DND-41 (cell line): ENCODE data around the gene RIMS1.

Source experiments
- CTCF ChIP-seq: IDR thresholded peaks from 2 replicates; pipeline ENCODE4 v1.5.1; 2012; ENCODE audit warnings: borderline replicate concordance, low read length, moderate library complexity, mild to moderate bottlenecking; ENCODE audit not compliant: poor library complexity, severe bottlenecking; ENCODE audit errors: extremely low read depth
- EZH2 ChIP-seq: IDR thresholded peaks from 3 replicates; pipeline ENCODE4 v1.6.1; 2012; ENCODE audit warnings: borderline replicate concordance, low read depth, mild to moderate bottlenecking, moderate library complexity, low read length, inconsistent platforms; ENCODE audit not compliant: severe bottlenecking

DNA sequence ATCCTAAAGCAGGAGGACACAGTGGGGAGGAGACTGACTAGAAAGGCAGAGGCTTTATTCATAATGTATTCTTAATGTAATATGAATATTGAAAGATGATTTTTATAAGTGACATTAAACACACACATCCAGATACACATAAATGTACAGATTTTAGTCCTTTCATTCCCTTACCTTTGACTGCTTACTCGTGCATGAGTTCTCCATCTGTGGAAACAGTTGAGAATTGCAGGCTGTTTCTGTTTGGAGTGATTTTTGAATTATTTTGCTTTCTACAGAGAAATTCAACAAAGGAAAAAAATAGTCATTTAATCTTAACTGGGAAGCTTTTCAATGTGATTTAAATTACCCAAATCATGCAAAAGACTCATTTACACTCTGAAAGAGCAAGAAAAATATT lies 136.5 kb downstream of the RIMS1 start:
- TF ChIP-seq CTCF (no peak), EZH2 (no peak)
